Neural cell (in vitro differentiated cells): ENCODE measurements around the gene IGSF11. TPM values are rescaled to one million over a fixed set of nuclear protein-coding genes. Genes with fewer than 3 reads are reported as not detected.
A peak's percentile ranks its signal among the peaks of the same experiment; 100 is the strongest.

ENCODE experiments used
- H2AFZ ChIP-seq: fragments of 200-600, 300-800 bp; sonication (generic), shearing (Covaris generic); 2 replicates; pipeline ENCODE4 v1.6.0; 2014; ENCODE audit warnings: low read depth, mild to moderate bottlenecking, antibody characterized with exemption, low read length, moderate library complexity
- H3F3A ChIP-seq: fragments of 200-600 bp; shearing (Covaris generic); 2 replicates; pipeline ENCODE4 v1.6.1; 2016; ENCODE audit warnings: mild to moderate bottlenecking, moderate library complexity, mixed read lengths, antibody characterized with exemption, low read length; ENCODE audit not compliant: insufficient read depth, poor library complexity, severe bottlenecking
- H3K27ac ChIP-seq: fragments of 200-600, 300-800 bp; sonication (generic), shearing (Covaris generic); 2 replicates; pipeline ENCODE4 v1.5.1; 2014; ENCODE audit warnings: mild to moderate bottlenecking, low read length, moderate library complexity
- H3K27me3 ChIP-seq: fragments of 300-800, 200-600 bp; sonication (generic), shearing (Covaris generic); 2 replicates; pipeline ENCODE4 v1.6.0; 2014; ENCODE audit warnings: mild to moderate bottlenecking, low read depth, low read length, moderate library complexity; ENCODE audit not compliant: insufficient read depth
- H3K36me3 ChIP-seq: fragments of 300-800, 200-600 bp; sonication (generic), shearing (Covaris generic); 2 replicates; pipeline ENCODE4 v1.5.1; 2014; ENCODE audit warnings: mild to moderate bottlenecking, antibody characterized with exemption, low read length, moderate library complexity; ENCODE audit not compliant: insufficient read depth
- H3K4me2 ChIP-seq: fragments of 300-800, 200-600 bp; sonication (generic), shearing (Covaris generic); 2 replicates; pipeline ENCODE4 v1.6.0; 2014; ENCODE audit warnings: mild to moderate bottlenecking, low read length
- H3K4me3 ChIP-seq: fragments of 300-800, 200-600 bp; sonication (generic), shearing (Covaris generic); 2 replicates; pipeline ENCODE4 v1.5.1; 2014; ENCODE audit warnings: mild to moderate bottlenecking, low read length, moderate library complexity
- H3K79me2 ChIP-seq: fragments of 200-600 bp; shearing (Covaris generic); replicated peaks from 2 replicates; pipeline ENCODE4 v1.6.0; 2014; ENCODE audit warnings: mild to moderate bottlenecking, low read length, moderate library complexity; ENCODE audit not compliant: insufficient read depth
- H3K9ac ChIP-seq: fragments of 300-800, 200-600 bp; sonication (generic), shearing (Covaris generic); 2 replicates; pipeline ENCODE4 v1.6.1; 2016; ENCODE audit warnings: mild to moderate bottlenecking, low read length, mixed read lengths
- H3K9me2 ChIP-seq: fragments of 200-600 bp; shearing (Covaris generic); 2 replicates; pipeline ENCODE4 v1.6.1; 2016; ENCODE audit warnings: mild to moderate bottlenecking, low read length, mixed read lengths; ENCODE audit not compliant: insufficient read depth
- H3K9me3 ChIP-seq: fragments of 200-600, 300-800 bp; sonication (generic), shearing (Covaris generic); 2 replicates; pipeline ENCODE4 v1.6.1; 2016; ENCODE audit warnings: mild to moderate bottlenecking, mixed run types, low read length, moderate library complexity, mixed read lengths
- H4K20me1 ChIP-seq: fragments of 200-600 bp; shearing (Covaris generic); 2 replicates; pipeline ENCODE4 v1.6.1; 2016; ENCODE audit warnings: mild to moderate bottlenecking, mixed run types; ENCODE audit not compliant: insufficient read depth
- CTCF ChIP-seq: fragments of 450-650 bp; IDR thresholded peaks from 2 replicates; pipeline ENCODE4 v1.5.1; 2014; ENCODE audit warnings: antibody characterized with exemption, mild to moderate bottlenecking, moderate library complexity; ENCODE audit not compliant: poor library complexity, severe bottlenecking
- EP300 ChIP-seq: fragments of 450-650 bp; conservative IDR thresholded peaks from 2 replicates; pipeline ENCODE4 v1.6.1; 2014; ENCODE audit warnings: antibody characterized with exemption, mild to moderate bottlenecking, moderate library complexity; ENCODE audit not compliant: poor library complexity, severe bottlenecking
- EZH2 ChIP-seq: fragments of 200-600, 300-800 bp; shearing (Covaris generic), sonication (generic); IDR thresholded peaks from 2 replicates; pipeline ENCODE4 v1.6.1; 2014; ENCODE audit warnings: antibody characterized with exemption, low read length, borderline replicate concordance, mild to moderate bottlenecking; ENCODE audit not compliant: insufficient read depth, poor library complexity, severe bottlenecking
- MXI1 ChIP-seq: fragments of 450-650 bp; conservative IDR thresholded peaks from 2 replicates; pipeline ENCODE4 v1.6.1; 2014; ENCODE audit warnings: antibody characterized with exemption, mild to moderate bottlenecking; ENCODE audit not compliant: poor library complexity, severe bottlenecking
- POLR2AphosphoS5 ChIP-seq: IDR thresholded peaks from 2 replicates; pipeline ENCODE4 v1.6.1; 2012
- RAD21 ChIP-seq: fragments of 450-650 bp; conservative IDR thresholded peaks from 2 replicates; pipeline ENCODE4 v1.6.1; 2014; ENCODE audit warnings: antibody characterized with exemption, mild to moderate bottlenecking, moderate library complexity
- REST ChIP-seq: IDR thresholded peaks from 2 replicates; pipeline ENCODE4 v1.6.1; 2012; ENCODE audit warnings: borderline replicate concordance
- SMC3 ChIP-seq: fragments of 450-650 bp; conservative IDR thresholded peaks from 2 replicates; pipeline ENCODE4 v1.6.1; 2014; ENCODE audit warnings: antibody characterized with exemption, mild to moderate bottlenecking, moderate library complexity; ENCODE audit not compliant: poor library complexity
- TAF1 ChIP-seq: IDR thresholded peaks from 2 replicates; pipeline ENCODE4 v1.6.1; 2012; ENCODE audit warnings: low read depth
- polyA minus RNA-seq: library from RNA; depleted of rRNA, polyadenylated mRNA; stranded (reverse); fragments of >200 nt; gene quantifications from 2 replicates; pipeline ENCODE4 v1.2.3, GENCODE V29; 2014
- polyA plus RNA-seq: library from polyadenylated mRNA; depleted of rRNA; stranded (reverse); fragments of >200 nt; gene quantifications from 2 replicates; pipeline ENCODE4 v1.2.3, GENCODE V29; 2014

The IGSF11 gene
- polyA plus RNA-seq: 1.2 and 1.3 TPM in 2 replicates
- 3.9 and 5.7 TPM in 2 replicates for polyA minus RNA-seq

- Histone ChIP-seq H4K20me1 (no peaks in the 10 kb centered on the region), H3F3A (no peaks in the 10 kb centered on the region), H3K27ac (no peak within 1 kb of the TSS), H3K27me3 (peaks cover 25% of the 10 kb centered on the region), H3K4me2 (peak within 1 kb of the TSS; percentile 61), H3K4me3 (peak within 1 kb of the TSS; percentile 86), H3K9ac (peak within 1 kb of the TSS; percentile 47), H3K36me3 (no peaks in the 10 kb centered on the region), H3K9me2 (no peaks in the 10 kb centered on the region), H3K9me3 (no peaks in the 10 kb centered on the region), H2AFZ (no peak within 1 kb of the TSS), H3K79me2 (no peaks in the 10 kb centered on the region)
- TF ChIP-seq EZH2 (no peak), RAD21 (peak; percentile 73), SMC3 (peak; percentile 89), CTCF (peak; percentile 87), REST (no peak), TAF1 (no peak), MXI1 (peak; percentile 82), EP300 (peak; percentile 33), POLR2AphosphoS5 (no peak)
Observed at GRCh38 chr3:119034256-119035013, at the start of gene IGSF11. Gene IGSF11, minus strand, starts transcription at chr3:119034846. Its CDS starts 264 bp downstream, at chr3:119034582.

- Histone ChIP-seq H3K9ac (no peak overlapping the region), H3K27ac (no peak overlapping the region), H3K27me3 (no peaks in the 10 kb centered on the region), H4K20me1 (no peaks in the 10 kb centered on the region), H3K4me2 (no peak overlapping the region), H3K9me3 (no peaks in the 10 kb centered on the region), H3K36me3 (no peaks in the 10 kb centered on the region), H3F3A (no peaks in the 10 kb centered on the region), H3K4me3 (no peak overlapping the region), H3K79me2 (no peaks in the 10 kb centered on the region), H3K9me2 (no peaks in the 10 kb centered on the region), H2AFZ (no peak overlapping the region)
- no peak for TF ChIP-seq POLR2AphosphoS5
Observed at GRCh38 chr3:119080364-119080763, 45.7 kb upstream of the IGSF11 start.
